WTC11 (cell line): ENCODE measurements around the gene MICAL1. TPM values are rescaled to one million over a fixed set of nuclear protein-coding genes. Genes with fewer than 3 reads are reported as not detected.

Experiments
- ATAC-seq: fragments of 200-7000 bp; cut with Tn5 transposase; 2 replicates; pipeline ENCODE4 v1.10.0; 2021; ENCODE audit warnings: mild to moderate bottlenecking, moderate library complexity
- CTCF ChIA-PET: fragments of 300-600 bp; sonication (Branson Sonifier 250); formaldehyde crosslinking; loops from one replicate; lab custom pipeline; 2021; ENCODE audit warnings: antibody characterized with exemption; lab: Charles Lee
- POLR2A ChIA-PET: fragments of 350-600 bp; sonication (Branson Sonifier 250); formaldehyde crosslinking; loops from one replicate; lab custom pipeline; 2021; ENCODE audit warnings: antibody characterized with exemption; lab: Charles Lee
- DNase-seq: peaks from one replicate; pipeline ENCODE4 v3.0.0; 2021; ENCODE audit warnings: low spot score
- H3K27ac Mint-ChIP-seq: 2 replicates; pipeline ENCODE4 v1.8.0; 2021; ENCODE audit warnings: mixed read lengths
- H3K27me3 Mint-ChIP-seq: 2 replicates; pipeline ENCODE4 v1.8.0; 2021; ENCODE audit warnings: low read depth, mild to moderate bottlenecking, moderate library complexity, mixed read lengths
- H3K36me3 Mint-ChIP-seq: 2 replicates; pipeline ENCODE4 v1.8.0; 2021; ENCODE audit warnings: mixed read lengths
- H3K4me1 Mint-ChIP-seq: 2 replicates; pipeline ENCODE4 v1.8.0; 2022; ENCODE audit warnings: mixed read lengths
- H3K4me3 Mint-ChIP-seq: 2 replicates; pipeline ENCODE4 v1.8.0; 2021; ENCODE audit warnings: mild to moderate bottlenecking, moderate library complexity, mixed read lengths
- H3K9me3 Mint-ChIP-seq: 2 replicates; pipeline ENCODE4 v1.8.0; 2021; ENCODE audit warnings: mixed read lengths
- CBFB ChIP-seq: sonication (generic); formaldehyde crosslinking; IDR thresholded peaks from 2 replicates; pipeline ENCODE4 v1.8.1; 2022; ENCODE audit warnings: mild to moderate bottlenecking, low read depth, missing genetic modification reagents
- FOXP4 ChIP-seq: sonication (generic); formaldehyde crosslinking; IDR thresholded peaks from 2 replicates; pipeline ENCODE4 v1.8.0; 2022; ENCODE audit warnings: mild to moderate bottlenecking, missing genetic modification reagents
- HMGA2 ChIP-seq: fragments of 250-450 bp; sonication (Bioruptor Pico); IDR thresholded peaks from 2 replicates; pipeline ENCODE4 v1.4.0; 2021; ENCODE audit warnings: mild to moderate bottlenecking, moderate library complexity
- IRF2 ChIP-seq: sonication (generic); formaldehyde crosslinking; IDR thresholded peaks from 2 replicates; pipeline ENCODE4 v1.8.0; 2022; ENCODE audit warnings: low read depth, missing genetic modification reagents, borderline replicate concordance
- MXD4 ChIP-seq: fragments of 250-450 bp; sonication (Bioruptor Pico); IDR thresholded peaks from 2 replicates; pipeline ENCODE4 v1.8.0; 2021; ENCODE audit warnings: mild to moderate bottlenecking, moderate library complexity, borderline replicate concordance
- NFE2L1 ChIP-seq: sonication (generic); formaldehyde crosslinking; IDR thresholded peaks from 2 replicates; pipeline ENCODE4 v1.8.1; 2023; ENCODE audit warnings: missing genetic modification reagents
- OVOL2 ChIP-seq: fragments of 250-450 bp; sonication (Bioruptor Pico); IDR thresholded peaks from 2 replicates; pipeline ENCODE4 v1.9.0; 2021; ENCODE audit warnings: mild to moderate bottlenecking, borderline replicate concordance
- PRDM15 ChIP-seq: sonication (generic); formaldehyde crosslinking; IDR thresholded peaks from 2 replicates; pipeline ENCODE4 v1.8.0; 2022; ENCODE audit warnings: missing genetic modification reagents
- PREB ChIP-seq: sonication (generic); formaldehyde crosslinking; IDR thresholded peaks from 2 replicates; pipeline ENCODE4 v1.8.1; 2022; ENCODE audit warnings: mild to moderate bottlenecking, missing genetic modification reagents, moderate library complexity, borderline replicate concordance
- SMAD3 ChIP-seq: sonication (generic); formaldehyde crosslinking; IDR thresholded peaks from 2 replicates; pipeline ENCODE4 v1.8.0; 2022; ENCODE audit warnings: missing genetic modification reagents, mild to moderate bottlenecking, borderline replicate concordance
- TEAD1 ChIP-seq: sonication (generic); formaldehyde crosslinking; IDR thresholded peaks from 2 replicates; pipeline ENCODE4 v1.8.0; 2022; ENCODE audit warnings: mild to moderate bottlenecking, missing genetic modification reagents
- TEAD4 ChIP-seq: sonication (generic); formaldehyde crosslinking; IDR thresholded peaks from 2 replicates; pipeline ENCODE4 v1.8.0; 2022; ENCODE audit warnings: mild to moderate bottlenecking, missing genetic modification reagents
- USF1 ChIP-seq: sonication (generic); formaldehyde crosslinking; IDR thresholded peaks from 2 replicates; pipeline ENCODE4 v1.8.0; 2022; ENCODE audit warnings: mild to moderate bottlenecking, missing genetic modification reagents
- ZBTB21 ChIP-seq: sonication (generic); formaldehyde crosslinking; IDR thresholded peaks from 2 replicates; pipeline ENCODE4 v1.8.1; 2023; ENCODE audit warnings: mild to moderate bottlenecking, missing genetic modification reagents, borderline replicate concordance
- ZNF425 ChIP-seq: fragments of 250-450 bp; sonication (Bioruptor Pico); conservative IDR thresholded peaks from 2 replicates; pipeline ENCODE4 v1.9.0; 2021; ENCODE audit warnings: mild to moderate bottlenecking
- ZNF512 ChIP-seq: sonication (generic); formaldehyde crosslinking; IDR thresholded peaks from 2 replicates; pipeline ENCODE4 v1.8.1; 2022; ENCODE audit warnings: missing genetic modification reagents, borderline replicate concordance
- total RNA-seq: library from RNA; stranded (reverse); gene quantifications from 3 replicates; pipeline ENCODE4 v1.2.3, GENCODE V29; 2021

MICAL1 gene
- total RNA-seq, 1 experiment from 2014 or later, result 57.4 TPM

- no peak for TF ChIP-seq ZNF425
Observed at GRCh38 chr6:109457562-109457996, 2.0 kb upstream of the MICAL1 start (continued).

- H3K27ac Mint-ChIP-seq, result no peak overlapping the region
- DNase-seq (no peak), ATAC-seq (no peak)
- peaks cover 47% of the 10 kb centered on the region for H3K4me1 Mint-ChIP-seq
- peak overlapping the region; percentile 92 for H3K4me3 Mint-ChIP-seq
- no peak for TF ChIP-seq TEAD4
- no peak for TF ChIP-seq ZNF512
- TF ChIP-seq HMGA2 (CRISPR knock-in tag), result no peak
- TF ChIP-seq SMAD3, result no peak
- no peak for TF ChIP-seq TEAD1 (CRISPR knock-in tag)
- no peak for TF ChIP-seq ZBTB21 (CRISPR knock-in tag)
- TF ChIP-seq MXD4 (CRISPR knock-in tag), result no peak
- TF ChIP-seq PREB (CRISPR knock-in tag), result no peak
- no peak for TF ChIP-seq USF1 (CRISPR knock-in tag)
- no peak for TF ChIP-seq CBFB (CRISPR knock-in tag)
- TF ChIP-seq IRF2, result no peak
- ChIA-PET POLR2A (interaction anchor here (0.6 kb wide), 1 partner anchor 22 kb away, joined by 3 read pairs; no protein-coding TSS in a partner anchor), CTCF (interaction anchor here (1.0 to 2.6 kb wide), 4 partner anchors 16 to 583 kb away, joined by 4 to 24 read pairs (median 4); partner anchors contain the start of genes PPIL6 and SMPD2)
- H3K9me3 Mint-ChIP-seq, result peaks cover 3% of the 10 kb centered on the region
- peaks cover 16% of the 10 kb centered on the region for H3K36me3 Mint-ChIP-seq
- H3K27me3 Mint-ChIP-seq, result no peaks in the 10 kb centered on the region; the same call in 1 of the 2 replicates
Observed at GRCh38 chr6:109456710-109457561, 1.4 kb upstream of the MICAL1 start.

GRCh38 chr6:109456111-109456583 lies 575 bp upstream of the MICAL1 start:
- ChIA-PET POLR2A (interaction anchor here (3.3 kb wide), 1 partner anchor 15 kb away, joined by 13 read pairs; the partner anchor contains the start of genes PPIL6 and SMPD2), CTCF (interaction anchor here (0.5 to 2.6 kb wide), 7 partner anchors 13 to 583 kb away, joined by 3 to 24 read pairs (median 4); partner anchors contain the start of genes PPIL6, SMPD2 and ZBTB24)
- peak; percentile 38 for ATAC-seq
- H3K36me3 Mint-ChIP-seq, result peaks cover 14% of the 10 kb centered on the region
- H3K4me3 Mint-ChIP-seq, result peak overlapping the region; percentile 92
- no peak overlapping the region for H3K27ac Mint-ChIP-seq
- no peaks in the 10 kb centered on the region; the same call in 1 of the 2 replicates for H3K27me3 Mint-ChIP-seq
- DNase-seq, result peak; percentile 54
- H3K9me3 Mint-ChIP-seq, result no peaks in the 10 kb centered on the region
- peaks cover 47% of the 10 kb centered on the region for H3K4me1 Mint-ChIP-seq
- TF ChIP-seq NFE2L1 (0 out of 2 replicates have a peak, but pooled peaks have one; percentile 26), PRDM15 (CRISPR knock-in tag) (peak; percentile 49; the same call in 1 of the 2 replicates), OVOL2 (no peak), FOXP4 (CRISPR knock-in tag) (0 out of 2 replicates have a peak, but pooled peaks have one; percentile 22), PREB (CRISPR knock-in tag) (no peak)
